OCI-LY3 (cell line): ENCODE results near the gene TSR3.

Experiments
- CTCF ChIP-seq: fragments of 200-600, 300-600 bp; sonication (generic); IDR thresholded peaks from 2 replicates; pipeline ENCODE4 v1.5.1; 2014; ENCODE audit warnings: antibody characterized with exemption, low read length, low read depth
- EZH2phosphoT487 ChIP-seq: fragments of 200-600 bp; shearing (Covaris generic); IDR thresholded peaks from 2 replicates; pipeline ENCODE4 v1.6.1; 2018; ENCODE audit warnings: antibody characterized with exemption, mixed run types, low read depth

GRCh38 chr16:1381612-1382406 lies 30.1 kb upstream of the TSR3 start:
- TF ChIP-seq CTCF (no peak), EZH2phosphoT487 (no peak)
